ENCODE measurements around the gene GNB5. TPM values are rescaled to one million over a fixed set of nuclear protein-coding genes. Genes with fewer than 3 reads are reported as not detected.

GNB5 gene
- total and polyA plus RNA-seq, 2 of the 13 experiments (the other 11 are each of a cell fraction or from before 2014, with no cell fraction given) = 13.7 to 14.4 TPM

- TF ChIP-seq ZNF276 (CRISPR knock-in tag; IDR thresholded peaks at IDR 0.05; ENCODE audit: low read depth) (no peak), MYC (CRISPR knock-in tag; IDR thresholded peaks at IDR 0.05; ENCODE audit: borderline replicate concordance) (peak; percentile 63; the same call in 1 of the 2 replicates), ZNF713 (CRISPR knock-in tag; IDR thresholded peaks at IDR 0.05) (no peak), ZBTB1 (CRISPR knock-in tag; IDR thresholded peaks at IDR 0.05; ENCODE audit: borderline replicate concordance) (no peak), ZNF572 (CRISPR knock-in tag; IDR thresholded peaks at IDR 0.05) (no peak), ARNT2 (CRISPR knock-in tag; IDR thresholded peaks at IDR 0.05; ENCODE audit: low read depth) (peak; percentile 74; the same call in 1 of the 2 replicates), IKZF5 (CRISPR knock-in tag; IDR thresholded peaks at IDR 0.05) (peak; percentile 26; the same call in 1 of the 2 replicates), KAT8 (CRISPR knock-in tag; IDR thresholded peaks at IDR 0.05) (0 out of 2 replicates have a peak, but pooled peaks have one; percentile 1), ZSCAN12 (CRISPR knock-in tag; IDR thresholded peaks at IDR 0.05) (no peak), ZNF138 (CRISPR knock-in tag; IDR thresholded peaks at IDR 0.05; ENCODE audit: low read depth) (0 out of 2 replicates have a peak, but pooled peaks have one; percentile 77), ZNF746 (CRISPR knock-in tag; IDR thresholded peaks at IDR 0.05) (0 out of 2 replicates have a peak, but pooled peaks have one; percentile 26), ERF (CRISPR knock-in tag; IDR thresholded peaks at IDR 0.05) (peak; percentile 36; the same call in 1 of the 2 replicates), ZNF318 (CRISPR knock-in tag; IDR thresholded peaks at IDR 0.05) (no peak), ZBTB10 (CRISPR knock-in tag; IDR thresholded peaks at IDR 0.05; ENCODE audit: borderline replicate concordance) (no peak)
Measured at GRCh38 chr15:52179278-52180195, 11.7 kb downstream of the GNB5 start (continued).

Measured in HepG2 (cell line).